Measurements from ENCODE around the gene HCFC1.
A peak's percentile ranks its signal among the peaks of the same experiment; 100 is the strongest.

The HCFC1 gene

GRCh38 chrX:153974726-153975286 is 3.2 kb upstream of the HCFC1 start:
- DNase-seq (ENCODE audit: extremely low read depth in 1 of 2, low read depth in 1 of 2): no peak

GRCh38 chrX:153974003-153974725 is 2.5 kb upstream of the HCFC1 start:
- no peak for DNase-seq (ENCODE audit: extremely low read depth in 1 of 2, low read depth in 1 of 2)

GRCh38 chrX:153973127-153974002 is 1.7 kb upstream of the HCFC1 start:
- DNase-seq (ENCODE audit: extremely low read depth in 1 of 2, low read depth in 1 of 2): no peak

GRCh38 chrX:153972368-153973126 is 929 bp upstream of the HCFC1 start, which contains the start of gene TMEM187:
Gene TMEM187 (plus strand): TSS chrX:153972754. CDS start chrX:153982063, 9,309 bp downstream.
- peak; percentile 71 to 73 for DNase-seq (ENCODE audit: extremely low read depth in 1 of 2, low read depth in 1 of 2)

GRCh38 chrX:153971124-153971449 is 531 bp downstream of the HCFC1 start:
- peak; percentile 76 to 82 for DNase-seq (ENCODE audit: extremely low read depth in 1 of 2, low read depth in 1 of 2)

GRCh38 chrX:153970357-153971123 is 1.1 kb downstream of the HCFC1 start:
- DNase-seq (ENCODE audit: extremely low read depth in 1 of 2, low read depth in 1 of 2): no peak

- DNase-seq (ENCODE audit: extremely low read depth in 1 of 2, low read depth in 1 of 2): no peak
Measured at GRCh38 chrX:153969904-153970356, 1.7 kb downstream of the HCFC1 start.

- DNase-seq (ENCODE audit: extremely low read depth in 1 of 2, low read depth in 1 of 2): no peak
Measured at GRCh38 chrX:153969125-153969903, 2.3 kb downstream of the HCFC1 start.

GRCh38 chrX:153968754-153969124 is 2.9 kb downstream of the HCFC1 start:
- no peak for DNase-seq (ENCODE audit: extremely low read depth in 1 of 2, low read depth in 1 of 2)

GRCh38 chrX:153968255-153968654 is 3.4 kb downstream of the HCFC1 start:
- DNase-seq (ENCODE audit: extremely low read depth in 1 of 2, low read depth in 1 of 2): no peak

- no peak for DNase-seq (ENCODE audit: extremely low read depth in 1 of 2, low read depth in 1 of 2)
Measured at GRCh38 chrX:153967536-153968224, 3.9 kb downstream of the HCFC1 start.

- DNase-seq (ENCODE audit: extremely low read depth in 1 of 2, low read depth in 1 of 2): no peak
Measured at GRCh38 chrX:153966841-153967535, 4.6 kb downstream of the HCFC1 start.

GRCh38 chrX:153966283-153966688 is 5.3 kb downstream of the HCFC1 start:
- no peak for DNase-seq (ENCODE audit: extremely low read depth in 1 of 2, low read depth in 1 of 2)

- DNase-seq (ENCODE audit: extremely low read depth in 1 of 2, low read depth in 1 of 2): no peak
Measured at GRCh38 chrX:153965406-153965805, 6.2 kb downstream of the HCFC1 start.

GRCh38 chrX:153964105-153964504 is 7.5 kb downstream of the HCFC1 start:
- no peak for DNase-seq (ENCODE audit: extremely low read depth in 1 of 2, low read depth in 1 of 2)

GRCh38 chrX:153963546-153963945 is 8.1 kb downstream of the HCFC1 start:
- DNase-seq (ENCODE audit: extremely low read depth in 1 of 2, low read depth in 1 of 2): no peak

GRCh38 chrX:153961292-153961691 is 10.3 kb downstream of the HCFC1 start:
- DNase-seq (ENCODE audit: extremely low read depth in 1 of 2, low read depth in 1 of 2): no peak

GRCh38 chrX:153960786-153961185 is 10.8 kb downstream of the HCFC1 start:
- DNase-seq (ENCODE audit: extremely low read depth in 1 of 2, low read depth in 1 of 2): no peak
